NCI-H146 treated with DMSO at 0.1 percent for 48 hours (cell line): Measurements from ENCODE around the gene C2orf49.

Experiments
- DNase-seq: peaks from one replicate; lab custom pipeline; 2025; ENCODE audit not compliant: unreplicated experiment; lab: John Stamatoyannopoulos, UW

C2orf49 gene

GRCh38 chr2:105398336-105399206 lies 61.2 kb downstream of the C2orf49 start, which contains the start of gene FHL2:
Gene FHL2, minus strand, starts transcription at chr2:105399051. Its CDS starts 12,535 bp downstream, at chr2:105386516.
- no peak for DNase-seq
